ENCODE measurements around the gene TSPO2.

- TF ChIP-seq CTCF (IDR thresholded peaks at IDR 0.05; ENCODE audit: low read depth, low read length, poor library complexity, severe bottlenecking) (no peak), EZH2phosphoT487 (IDR thresholded peaks at IDR 0.05; ENCODE audit: borderline replicate concordance, low read length) (no peak)
These were observed 45.6 kb upstream of the TSPO2 start for GRCh38 chr6:40996591-40997233.

Measured in DOHH2 (cell line).